CD4-positive, alpha-beta T cell treated with Interleukin-2 at 100 ng/mL for 4 hours (primary cell): Measurements from ENCODE around the gene RHOF.

ENCODE experiments used
- DNase-seq: peaks from one replicate; pipeline ENCODE4 v3.0.0-alpha.2; 2020; ENCODE audit warnings: low spot score

The RHOF gene

DNA sequence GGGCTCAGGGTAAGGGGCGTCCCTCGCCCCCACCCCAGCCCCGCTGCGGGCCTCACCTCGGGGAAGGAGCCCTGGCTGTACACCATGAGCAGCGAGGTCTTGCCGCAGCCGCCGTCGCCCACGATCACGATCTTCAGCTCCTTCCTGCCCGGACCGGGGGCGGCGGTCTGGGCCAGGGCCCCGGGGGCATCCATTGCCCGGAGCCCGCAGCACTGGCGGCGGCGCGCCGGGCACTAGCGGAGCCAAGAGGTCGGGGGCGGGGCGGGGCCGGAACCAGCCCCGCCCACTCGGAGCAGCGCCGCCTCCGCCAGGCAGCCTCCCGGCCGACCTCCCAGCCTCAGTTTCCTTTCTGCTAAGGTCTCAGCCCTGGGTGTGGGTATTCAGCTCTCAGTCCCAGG is at the start of gene RHOF:
Gene RHOF (minus strand): TSS at position 249 of the 398 bp plus-strand sequence. CDS start 55 bp downstream, at position 194.
- DNase-seq, result peak; percentile 56

DNA sequence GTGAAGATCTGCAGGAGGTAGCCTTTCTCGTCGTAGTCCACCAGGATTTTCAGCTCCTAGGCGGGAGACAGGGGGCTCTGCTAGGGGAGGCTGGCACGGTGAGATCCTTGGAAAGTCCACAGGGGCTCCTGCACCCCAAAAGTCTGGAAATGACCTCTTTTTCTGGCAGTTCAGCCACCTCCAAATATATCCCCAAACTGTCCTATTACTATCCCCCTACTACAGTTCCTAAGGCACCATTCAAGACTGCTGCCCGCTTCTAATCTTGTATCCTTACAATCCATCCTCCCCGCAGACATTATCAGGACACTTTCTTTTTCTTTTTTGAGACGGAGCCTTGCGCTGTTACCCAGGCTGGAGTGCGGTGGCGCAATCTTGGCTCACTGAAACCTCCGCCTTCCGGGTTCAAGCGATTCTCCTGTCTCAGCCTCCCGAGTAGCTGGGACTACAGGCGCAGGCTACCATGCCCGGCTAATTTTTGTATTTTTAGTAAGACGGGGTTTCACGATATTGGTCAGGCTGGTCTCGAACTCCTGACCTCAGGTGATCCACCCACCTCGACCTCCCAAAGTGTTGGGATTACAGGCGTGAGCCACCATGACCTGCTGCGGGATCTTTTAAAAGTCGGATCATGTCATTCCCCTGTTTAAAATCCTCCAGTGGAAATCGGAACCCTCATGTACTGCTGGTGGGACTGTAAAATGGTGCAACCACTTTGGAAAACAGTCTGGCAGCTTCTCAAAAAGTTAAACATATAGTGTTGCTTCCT is 46.7 kb upstream of the RHOF start:
- no peak for DNase-seq

DNA sequence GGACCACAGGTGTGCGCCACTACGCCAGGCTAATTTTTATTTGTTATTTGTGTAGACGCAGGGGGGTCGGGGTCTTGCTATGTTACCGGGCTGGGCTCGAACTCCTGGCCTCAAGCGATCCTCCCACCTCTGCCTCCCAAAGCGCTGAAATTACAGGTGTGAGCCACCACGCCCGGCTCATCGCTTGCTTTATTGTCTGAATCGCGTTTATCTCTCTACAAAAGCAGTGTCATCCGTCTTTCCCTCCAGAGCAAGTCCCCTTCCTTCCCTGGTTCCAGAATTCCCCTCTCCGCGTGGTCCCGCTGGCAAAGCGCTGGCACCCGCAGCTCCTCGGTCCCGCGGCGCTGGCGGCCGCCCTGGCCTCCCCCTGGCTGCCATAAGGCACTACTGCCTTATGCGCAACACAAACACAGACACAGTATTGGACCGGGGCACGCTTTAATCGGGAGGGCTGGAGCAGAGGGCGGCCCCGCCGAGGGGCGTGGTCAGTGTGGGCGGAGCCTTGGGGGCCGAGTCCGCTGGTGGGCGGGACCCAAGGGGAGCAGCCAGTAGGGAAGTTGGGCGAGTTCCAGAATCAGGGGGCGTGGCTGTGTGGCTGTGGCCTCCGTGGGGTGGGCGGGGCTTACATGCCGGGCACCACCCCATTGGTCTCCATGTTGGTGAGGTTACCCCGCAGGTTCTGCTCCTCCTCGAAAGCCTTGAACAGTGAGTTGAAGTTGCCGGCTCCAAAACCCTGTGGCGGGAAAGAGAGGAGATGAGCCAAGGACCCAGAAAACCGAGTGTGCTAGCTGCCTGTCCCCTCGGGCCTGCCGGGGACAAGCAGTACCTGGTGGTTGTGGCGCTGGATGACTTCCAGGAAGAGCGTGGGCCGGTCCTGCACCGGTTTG is 45.9 kb upstream of the RHOF start:
- peak; percentile 99 for DNase-seq

DNA sequence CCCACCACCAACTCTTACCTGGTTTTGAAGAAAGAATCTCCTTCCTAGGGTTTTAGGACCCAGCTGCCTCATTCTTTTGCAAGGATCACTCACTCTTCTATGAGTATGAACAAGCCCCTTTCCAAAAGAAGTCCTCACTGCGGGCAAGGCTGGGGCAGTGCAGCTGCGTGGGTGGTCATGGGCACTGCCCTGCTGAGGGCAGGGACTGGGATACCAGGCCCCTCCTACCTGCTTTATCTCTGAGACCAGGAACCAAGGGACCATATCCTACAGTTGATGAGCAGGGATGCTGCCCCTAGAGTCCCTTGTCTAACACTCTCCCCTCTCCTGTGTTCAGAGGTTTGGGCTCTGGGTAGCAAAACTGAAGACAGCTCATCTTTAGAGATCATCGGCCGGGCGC is 44.6 kb upstream of the RHOF start:
- DNase-seq, result no peak

DNA sequence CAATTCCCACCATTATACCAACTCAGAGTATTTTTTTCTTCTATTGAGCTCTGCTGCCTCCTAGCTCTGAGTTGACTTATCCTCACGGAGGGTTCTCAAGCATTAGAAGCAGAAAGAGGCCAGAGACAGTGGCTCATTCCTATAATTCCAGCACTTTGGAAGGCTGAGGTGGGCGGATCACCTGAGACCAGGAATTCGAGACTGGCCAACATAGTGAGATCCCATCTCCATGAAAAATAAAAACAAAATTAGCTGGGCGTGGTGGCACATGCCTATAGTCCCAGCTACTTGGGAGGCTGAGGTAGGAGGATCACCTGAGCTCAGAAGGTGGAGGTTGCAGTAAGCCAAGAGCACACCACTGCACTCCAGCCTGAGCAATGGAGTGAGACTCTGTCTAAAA is 44.2 kb upstream of the RHOF start:
- no peak for DNase-seq

DNA sequence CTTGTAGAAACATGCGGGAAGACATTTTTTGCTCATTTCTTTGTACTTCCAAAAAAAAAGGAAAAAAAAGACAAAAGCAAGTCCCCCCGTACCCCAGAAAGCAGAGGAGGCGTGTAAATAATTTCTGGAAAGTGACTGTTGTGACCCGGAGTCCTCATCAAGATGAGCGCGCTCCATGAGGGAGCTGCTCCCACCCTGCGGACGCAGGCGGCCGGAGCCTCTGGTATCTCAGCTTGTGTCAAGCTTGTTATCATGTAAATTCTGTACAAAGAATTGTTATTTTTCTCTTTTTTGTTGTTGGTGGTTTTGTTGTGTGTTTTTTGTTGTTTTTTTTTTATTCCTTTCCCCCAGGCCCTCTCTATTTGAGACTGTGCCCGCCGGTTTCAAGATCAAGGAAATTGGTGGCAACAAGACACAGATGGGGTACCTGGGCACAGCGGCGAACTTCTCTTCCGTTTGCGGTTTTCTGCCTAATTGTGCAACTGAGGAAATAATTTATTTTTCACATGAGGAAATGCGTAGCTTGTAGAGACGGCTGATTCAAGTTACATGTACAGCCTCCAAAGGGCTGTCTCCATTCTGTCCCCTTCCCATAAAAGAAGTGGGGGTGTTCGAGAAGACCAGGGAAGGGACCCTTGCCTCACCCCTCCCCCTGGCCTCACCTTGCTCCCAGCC is 38.2 kb upstream of the RHOF start:
- DNase-seq, result no peak

- no peak for DNase-seq
Observed at GRCh38 chr12:121830588-121831265, 37.2 kb upstream of the RHOF start.

DNA sequence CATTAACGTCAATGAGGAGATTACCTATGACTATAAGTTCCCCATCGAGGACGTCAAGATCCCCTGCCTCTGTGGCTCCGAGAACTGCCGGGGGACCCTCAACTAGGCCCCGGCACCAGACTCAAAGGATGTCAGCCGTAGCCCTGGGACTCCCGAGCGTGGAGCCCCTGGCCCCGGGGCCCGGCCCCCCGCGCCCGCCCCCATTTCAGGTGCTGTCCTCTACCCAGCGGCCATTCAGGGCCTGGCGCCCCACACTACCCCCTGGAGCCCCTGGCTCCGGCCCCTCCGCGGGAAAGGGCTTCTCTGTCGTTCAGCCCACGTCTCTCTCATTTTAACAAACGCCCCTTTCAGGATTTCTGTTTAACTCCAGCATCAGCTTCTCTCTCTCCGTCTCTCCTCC is 36.6 kb upstream of the RHOF start:
- no peak for DNase-seq

GRCh38 chr12:121829250-121829918 is 35.9 kb upstream of the RHOF start:
- DNase-seq, result no peak

DNA sequence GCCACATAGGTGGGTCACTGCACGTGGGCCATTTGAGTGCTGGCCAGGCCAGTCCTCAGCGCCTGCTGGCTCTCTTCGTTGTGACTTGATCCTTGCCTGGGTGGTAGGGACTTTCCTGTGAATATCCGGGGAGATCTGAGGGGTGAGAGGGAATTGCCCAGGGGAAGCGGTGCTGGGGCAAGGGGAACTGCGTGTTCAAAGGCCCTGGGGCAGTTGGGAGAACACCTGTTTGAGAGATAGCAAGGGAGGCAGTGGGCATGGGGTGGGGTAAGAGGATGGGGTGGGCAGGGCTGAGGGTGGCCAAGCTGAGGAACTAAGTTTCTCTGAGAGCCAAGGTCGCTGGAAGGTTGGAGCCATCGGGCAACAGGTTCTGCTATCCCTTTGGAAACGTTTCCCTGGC is 35.3 kb upstream of the RHOF start:
- DNase-seq, result no peak

- no peak for DNase-seq
Observed at GRCh38 chr12:121828306-121828705, 34.8 kb upstream of the RHOF start.

- no peak for DNase-seq
Observed at GRCh38 chr12:121827351-121828099, 34.0 kb upstream of the RHOF start.

GRCh38 chr12:121826318-121827150 is 33.0 kb upstream of the RHOF start:
- DNase-seq, result no peak

GRCh38 chr12:121825041-121825523 is 31.6 kb upstream of the RHOF start:
- no peak for DNase-seq

DNA sequence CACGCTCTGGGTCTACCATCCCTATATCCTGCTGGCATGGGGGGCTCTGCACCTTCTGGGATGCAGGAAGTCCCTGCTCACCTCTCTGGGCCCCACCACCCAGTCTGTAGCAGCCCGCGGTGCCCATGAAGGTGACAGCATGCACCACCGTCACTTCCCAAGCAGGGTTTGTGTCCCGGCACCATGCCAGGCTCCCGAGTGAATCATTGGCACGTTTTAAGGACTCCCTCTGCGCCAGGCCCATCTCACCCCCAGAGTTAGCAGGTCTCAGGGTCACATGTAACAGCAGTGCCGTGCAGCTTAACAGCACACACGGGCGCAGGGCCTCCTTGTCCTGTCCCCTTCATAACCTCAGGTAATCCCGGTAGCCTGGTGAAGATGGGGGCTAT is 30.2 kb upstream of the RHOF start:
- no peak for DNase-seq

DNA sequence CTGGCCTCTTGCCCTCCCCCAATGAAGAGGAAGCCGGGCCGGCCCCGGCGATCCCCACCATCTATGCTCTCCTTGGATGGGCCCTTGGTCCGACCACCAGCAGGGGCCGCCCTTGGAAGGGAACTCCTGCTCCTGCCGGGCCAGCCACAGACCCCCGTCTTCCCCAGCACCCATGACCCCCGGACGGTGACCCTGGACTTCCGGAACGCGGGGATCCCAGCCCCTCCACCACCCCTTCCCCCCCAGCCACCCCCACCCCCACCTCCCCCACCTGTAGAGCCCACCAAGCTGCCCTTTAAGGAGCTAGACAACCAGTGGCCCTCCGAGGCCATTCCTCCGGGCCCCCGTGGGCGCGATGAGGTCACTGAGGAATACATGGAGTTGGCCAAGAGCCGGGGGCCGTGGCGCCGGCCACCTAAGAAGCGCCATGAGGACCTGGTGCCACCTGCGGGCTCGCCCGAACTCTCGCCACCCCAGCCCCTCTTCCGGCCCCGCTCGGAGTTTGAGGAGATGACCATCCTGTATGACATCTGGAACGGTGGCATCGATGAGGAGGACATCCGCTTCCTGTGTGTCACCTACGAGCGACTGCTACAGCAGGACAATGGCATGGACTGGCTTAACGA is 29.7 kb upstream of the RHOF start:
- no peak for DNase-seq

DNA sequence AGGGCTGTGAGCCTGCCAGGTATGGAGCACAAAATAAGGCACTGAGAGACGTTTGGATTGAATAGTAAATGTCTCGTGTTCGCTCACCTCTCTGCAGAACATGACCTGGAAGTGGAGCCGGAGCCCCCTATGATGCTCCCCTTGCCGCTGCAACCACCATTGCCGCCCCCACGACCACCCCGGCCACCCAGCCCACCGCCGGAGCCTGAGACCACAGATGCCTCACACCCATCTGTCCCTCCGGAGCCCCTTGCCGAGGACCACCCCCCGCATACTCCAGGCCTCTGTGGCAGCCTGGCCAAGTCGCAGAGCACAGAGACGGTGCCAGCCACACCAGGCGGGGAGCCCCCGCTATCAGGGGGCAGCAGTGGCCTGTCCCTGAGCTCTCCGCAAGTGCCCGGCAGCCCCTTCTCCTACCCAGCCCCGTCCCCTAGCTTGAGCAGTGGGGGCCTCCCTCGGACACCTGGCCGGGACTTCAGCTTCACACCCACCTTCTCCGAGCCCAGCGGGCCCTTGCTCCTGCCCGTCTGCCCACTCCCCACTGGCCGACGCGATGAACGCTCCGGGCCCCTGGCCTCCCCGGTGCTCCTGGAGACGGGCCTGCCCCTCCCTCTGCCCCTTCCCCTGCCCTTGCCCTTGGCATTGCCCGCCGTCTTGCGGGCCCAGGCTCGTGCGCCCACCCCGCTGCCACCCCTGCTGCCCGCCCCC is 29.1 kb upstream of the RHOF start:
- no peak for DNase-seq

DNA sequence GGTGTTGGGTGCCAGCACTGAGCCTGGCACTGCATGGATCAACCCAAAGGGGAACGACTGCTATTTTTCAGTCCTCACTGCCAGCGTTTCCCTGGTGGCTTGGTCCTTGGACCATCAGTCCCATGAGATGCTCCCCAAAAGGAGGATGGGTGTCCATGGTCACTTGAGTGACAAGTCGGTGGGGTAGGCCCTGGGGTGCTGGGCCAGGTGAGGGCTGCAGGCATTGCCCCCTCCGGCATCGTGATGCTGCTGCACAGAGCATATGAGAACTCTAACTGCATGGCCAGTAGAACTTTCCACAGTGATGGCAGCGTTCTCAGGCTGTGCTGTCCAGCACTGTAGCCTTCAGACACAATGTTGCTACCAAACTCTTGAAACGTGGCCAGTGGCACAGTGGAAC is 26.6 kb upstream of the RHOF start:
- DNase-seq, result no peak
